HepG2 (cell line): ENCODE measurements around the gene MXI1. TPM values are rescaled to one million over a fixed set of nuclear protein-coding genes. Genes with fewer than 3 reads are reported as not detected.
A peak's percentile ranks its signal among the peaks of the same experiment; 100 is the strongest.

ENCODE experiments used
- CENPX ChIP-seq: sonication (generic); formaldehyde crosslinking; IDR thresholded peaks from 2 replicates; pipeline ENCODE4 v1.9.0; 2021; ENCODE audit warnings: mild to moderate bottlenecking, missing genetic modification reagents, moderate library complexity
- NR2F6 ChIP-seq, 2 experiments: IDR thresholded peaks; 2 replicates each; pipeline ENCODE4 v1.6.1; 2016; ENCODE audit warnings: antibody characterized with exemption in 1 of 2, mild to moderate bottlenecking in 1 of 2
- PRPF4 ChIP-seq: fragments of 200-400 bp; formaldehyde crosslinking; IDR thresholded peaks from 2 replicates; pipeline ENCODE4 v1.6.1; 2016; ENCODE audit warnings: low read length, low read depth; ENCODE audit not compliant: poor library complexity, severe bottlenecking
- SAP130 ChIP-seq: IDR thresholded peaks from 2 replicates; pipeline ENCODE4 v1.6.1; 2016; ENCODE audit warnings: low read depth
- SIN3B ChIP-seq: fragments of 150-350 bp; IDR thresholded peaks from 2 replicates; pipeline ENCODE4 v1.6.1; 2014; ENCODE audit warnings: low read length
- ZFAT ChIP-seq: sonication (generic); formaldehyde crosslinking; conservative IDR thresholded peaks from 2 replicates; pipeline ENCODE4 v1.8.1; 2023; ENCODE audit warnings: missing genetic modification reagents, inconsistent platforms
- ZFX ChIP-seq: sonication (generic); formaldehyde crosslinking; IDR thresholded peaks from 2 replicates; pipeline ENCODE4 v1.4.0; 2020; ENCODE audit warnings: mild to moderate bottlenecking, low read depth, missing genetic modification reagents, moderate library complexity
- ZNF224 ChIP-seq: sonication (generic); formaldehyde crosslinking; IDR thresholded peaks from 2 replicates; pipeline ENCODE4 v1.5.0; 2020; ENCODE audit warnings: mild to moderate bottlenecking, missing genetic modification reagents
- ZNF230 ChIP-seq: sonication (generic); formaldehyde crosslinking; IDR thresholded peaks from 2 replicates; pipeline ENCODE4 v1.4.0; 2020; ENCODE audit warnings: mild to moderate bottlenecking, missing genetic modification reagents
- ZNF337 ChIP-seq: sonication (generic); formaldehyde crosslinking; IDR thresholded peaks from 2 replicates; pipeline ENCODE4 v1.5.1; 2020; ENCODE audit warnings: missing genetic modification reagents, low read depth, mild to moderate bottlenecking, borderline replicate concordance
- ZNF343 ChIP-seq: sonication (generic); formaldehyde crosslinking; IDR thresholded peaks from 2 replicates; pipeline ENCODE4 v1.4.0; 2020; ENCODE audit warnings: mild to moderate bottlenecking, missing genetic modification reagents
- ZNF431 ChIP-seq: sonication (generic); formaldehyde crosslinking; IDR thresholded peaks from 2 replicates; pipeline ENCODE4 v1.9.0; 2022; ENCODE audit warnings: missing genetic modification reagents, low read depth, mild to moderate bottlenecking, borderline replicate concordance
- ZNF605 ChIP-seq: sonication (generic); formaldehyde crosslinking; IDR thresholded peaks from 2 replicates; pipeline ENCODE4 v1.8.0; 2022; ENCODE audit warnings: mild to moderate bottlenecking, missing genetic modification reagents
- ZNF615 ChIP-seq: sonication (generic); formaldehyde crosslinking; IDR thresholded peaks from 2 replicates; pipeline ENCODE4 v1.5.0; 2020; ENCODE audit warnings: mild to moderate bottlenecking, missing genetic modification reagents, borderline replicate concordance
- ZNF639 ChIP-seq: conservative IDR thresholded peaks from 2 replicates; pipeline ENCODE4 v1.6.1; 2018; ENCODE audit warnings: missing genetic modification reagents
- ZNF674 ChIP-seq: sonication (generic); formaldehyde crosslinking; IDR thresholded peaks from 2 replicates; pipeline ENCODE4 v1.5.0; 2020; ENCODE audit warnings: low read depth, mild to moderate bottlenecking, missing genetic modification reagents
- ZNF709 ChIP-seq: sonication (generic); formaldehyde crosslinking; IDR thresholded peaks from 2 replicates; pipeline ENCODE4 v1.5.0; 2020; ENCODE audit warnings: mild to moderate bottlenecking, missing genetic modification reagents
- ZNF713 ChIP-seq: sonication (generic); formaldehyde crosslinking; IDR thresholded peaks from 2 replicates; pipeline ENCODE4 v1.4.0; 2020; ENCODE audit warnings: mild to moderate bottlenecking, missing genetic modification reagents
- ZNF781 ChIP-seq: sonication (generic); formaldehyde crosslinking; IDR thresholded peaks from 2 replicates; pipeline ENCODE4 v1.5.1; 2020; ENCODE audit warnings: borderline replicate concordance, mild to moderate bottlenecking, missing genetic modification reagents; ENCODE audit errors: not compliant biosample characterization
- ZNF792 ChIP-seq: IDR thresholded peaks from 2 replicates; pipeline ENCODE4 v1.6.1; 2016
- polyA plus RNA-seq, 8 experiments: library from polyadenylated mRNA; depleted of rRNA in 3 of 8; stranded (reverse) in 7 of 8; unstranded in 1 of 8; fragments of >200 nt; fragmentation: Illumina TruSeq in 4 of 8; extraction: Trizol in 4 of 8; gene quantifications; 2 replicates each; pipeline versions ENCODE4 v1.2.1 to v1.2.3, GENCODE V29; 2011 to 2016; ENCODE audit warnings: low read depth in 4 of 8, missing spikeins in 1 of 8, mixed read lengths in 1 of 8; ENCODE audit not compliant: insufficient read depth in 1 of 8
- total RNA-seq, 5 experiments: library from RNA; depleted of rRNA; stranded (reverse); fragments of >200 nt; fragmentation: Illumina TruSeq; extraction: Trizol; gene quantifications; 2 replicates each; pipeline ENCODE4 v1.2.3, GENCODE V29; 2016; ENCODE audit warnings: low read depth in 1 of 5
- TF ChIP-seq, protein P1 (sequence below): sonication (generic); formaldehyde crosslinking; IDR thresholded peaks from 2 replicates; pipeline ENCODE4 v1.9.0; 2022; ENCODE audit warnings: missing genetic modification reagents, mild to moderate bottlenecking, borderline replicate concordance
- TF ChIP-seq, protein P2 (sequence below): sonication (generic); formaldehyde crosslinking; IDR thresholded peaks from 2 replicates; pipeline ENCODE4 v1.5.1; 2020; ENCODE audit warnings: mild to moderate bottlenecking, missing genetic modification reagents, moderate library complexity

Gene MXI1
- total and polyA plus RNA-seq, 2 of the 13 experiments (the other 11 are each of a cell fraction or from before 2014, with no cell fraction given): 6.6 to 22.0 TPM

GRCh38 chr10:110207805-110208613 lies 604 bp downstream of the MXI1 start (continued):
- TF ChIP-seq SAP130 (CRISPR knock-in tag): peak; percentile 7; the same call in 1 of the 2 replicates
- 0 out of 2 replicates have a peak, but pooled peaks have one; percentile 3 for TF ChIP-seq ZNF792 (CRISPR knock-in tag)
- no peak for TF ChIP-seq ZNF230 (CRISPR knock-in tag)
- TF ChIP-seq SIN3B: no peak
- TF ChIP-seq, protein P1, sequence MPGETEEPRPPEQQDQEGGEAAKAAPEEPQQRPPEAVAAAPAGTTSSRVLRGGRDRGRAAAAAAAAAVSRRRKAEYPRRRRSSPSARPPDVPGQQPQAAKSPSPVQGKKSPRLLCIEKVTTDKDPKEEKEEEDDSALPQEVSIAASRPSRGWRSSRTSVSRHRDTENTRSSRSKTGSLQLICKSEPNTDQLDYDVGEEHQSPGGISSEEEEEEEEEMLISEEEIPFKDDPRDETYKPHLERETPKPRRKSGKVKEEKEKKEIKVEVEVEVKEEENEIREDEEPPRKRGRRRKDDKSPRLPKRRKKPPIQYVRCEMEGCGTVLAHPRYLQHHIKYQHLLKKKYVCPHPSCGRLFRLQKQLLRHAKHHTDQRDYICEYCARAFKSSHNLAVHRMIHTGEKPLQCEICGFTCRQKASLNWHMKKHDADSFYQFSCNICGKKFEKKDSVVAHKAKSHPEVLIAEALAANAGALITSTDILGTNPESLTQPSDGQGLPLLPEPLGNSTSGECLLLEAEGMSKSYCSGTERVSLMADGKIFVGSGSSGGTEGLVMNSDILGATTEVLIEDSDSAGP (CRISPR knock-in tag): no peak
- TF ChIP-seq ZNF343 (CRISPR knock-in tag): no peak
- no peak for TF ChIP-seq ZNF337 (CRISPR knock-in tag)
- TF ChIP-seq ZNF713 (CRISPR knock-in tag): no peak
- TF ChIP-seq ZFX (CRISPR knock-in tag): peak; percentile 32; the same call in 1 of the 2 replicates
- TF ChIP-seq ZNF709: 0 out of 2 replicates have a peak, but pooled peaks have one; percentile 11
- TF ChIP-seq ZNF674 (CRISPR knock-in tag): no peak
- TF ChIP-seq ZNF639 (CRISPR knock-in tag): no peak
- TF ChIP-seq ZFAT (CRISPR knock-in tag): no peak
- no peak for TF ChIP-seq ZNF615 (CRISPR knock-in tag)
- 0 out of 2 replicates have a peak, but pooled peaks have one; percentile 21 for TF ChIP-seq ZNF224 (CRISPR knock-in tag)
- no peak for TF ChIP-seq ZNF781 (CRISPR knock-in tag)
- 0 out of 2 replicates have a peak, but pooled peaks have one; percentile 21 for TF ChIP-seq ZNF431 (CRISPR knock-in tag)
- TF ChIP-seq CENPX (CRISPR knock-in tag): no peak
- TF ChIP-seq ZNF605 (CRISPR knock-in tag): 0 out of 2 replicates have a peak, but pooled peaks have one; percentile 19
- TF ChIP-seq, protein P2, sequence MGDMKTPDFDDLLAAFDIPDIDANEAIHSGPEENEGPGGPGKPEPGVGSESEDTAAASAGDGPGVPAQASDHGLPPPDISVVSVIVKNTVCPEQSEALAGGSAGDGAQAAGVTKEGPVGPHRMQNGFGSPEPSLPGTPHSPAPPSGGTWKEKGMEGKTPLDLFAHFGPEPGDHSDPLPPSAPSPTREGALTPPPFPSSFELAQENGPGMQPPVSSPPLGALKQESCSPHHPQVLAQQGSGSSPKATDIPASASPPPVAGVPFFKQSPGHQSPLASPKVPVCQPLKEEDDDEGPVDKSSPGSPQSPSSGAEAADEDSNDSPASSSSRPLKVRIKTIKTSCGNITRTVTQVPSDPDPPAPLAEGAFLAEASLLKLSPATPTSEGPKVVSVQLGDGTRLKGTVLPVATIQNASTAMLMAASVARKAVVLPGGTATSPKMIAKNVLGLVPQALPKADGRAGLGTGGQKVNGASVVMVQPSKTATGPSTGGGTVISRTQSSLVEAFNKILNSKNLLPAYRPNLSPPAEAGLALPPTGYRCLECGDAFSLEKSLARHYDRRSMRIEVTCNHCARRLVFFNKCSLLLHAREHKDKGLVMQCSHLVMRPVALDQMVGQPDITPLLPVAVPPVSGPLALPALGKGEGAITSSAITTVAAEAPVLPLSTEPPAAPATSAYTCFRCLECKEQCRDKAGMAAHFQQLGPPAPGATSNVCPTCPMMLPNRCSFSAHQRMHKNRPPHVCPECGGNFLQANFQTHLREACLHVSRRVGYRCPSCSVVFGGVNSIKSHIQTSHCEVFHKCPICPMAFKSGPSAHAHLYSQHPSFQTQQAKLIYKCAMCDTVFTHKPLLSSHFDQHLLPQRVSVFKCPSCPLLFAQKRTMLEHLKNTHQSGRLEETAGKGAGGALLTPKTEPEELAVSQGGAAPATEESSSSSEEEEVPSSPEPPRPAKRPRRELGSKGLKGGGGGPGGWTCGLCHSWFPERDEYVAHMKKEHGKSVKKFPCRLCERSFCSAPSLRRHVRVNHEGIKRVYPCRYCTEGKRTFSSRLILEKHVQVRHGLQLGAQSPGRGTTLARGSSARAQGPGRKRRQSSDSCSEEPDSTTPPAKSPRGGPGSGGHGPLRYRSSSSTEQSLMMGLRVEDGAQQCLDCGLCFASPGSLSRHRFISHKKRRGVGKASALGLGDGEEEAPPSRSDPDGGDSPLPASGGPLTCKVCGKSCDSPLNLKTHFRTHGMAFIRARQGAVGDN (CRISPR knock-in tag): peak; percentile 60; the same call in 1 of the 2 replicates
- no peak for TF ChIP-seq PRPF4
- no peak for TF ChIP-seq NR2F6 (IDR thresholded peaks at IDR 0.05)
- no peak for TF ChIP-seq NR2F6 (CRISPR knock-in tag; IDR thresholded peaks at IDR 0.05)
